HT-29 (cell line): ENCODE measurements around the gene CREB5. TPM values are rescaled to one million over a fixed set of nuclear protein-coding genes. Genes with fewer than 3 reads are reported as not detected.

Experiments used
- DNase-seq: peaks from one replicate; pipeline ENCODE4 v3.0.0-alpha.2; 2015; ENCODE audit warnings: low spot score
- total RNA-seq: library from RNA; depleted of rRNA; stranded (reverse); fragments of >200 nt; shearing (Covaris generic); gene quantifications from 2 replicates; pipeline ENCODE4 v1.2.3, GENCODE V29; 2014

The CREB5 gene
- total RNA-seq, 1 experiment from 2014 or later: 0.28 TPM

GRCh38 chr7:28407651-28408050, 4.7 kb upstream of the CREB5 start:
- no peak for DNase-seq

DNA sequence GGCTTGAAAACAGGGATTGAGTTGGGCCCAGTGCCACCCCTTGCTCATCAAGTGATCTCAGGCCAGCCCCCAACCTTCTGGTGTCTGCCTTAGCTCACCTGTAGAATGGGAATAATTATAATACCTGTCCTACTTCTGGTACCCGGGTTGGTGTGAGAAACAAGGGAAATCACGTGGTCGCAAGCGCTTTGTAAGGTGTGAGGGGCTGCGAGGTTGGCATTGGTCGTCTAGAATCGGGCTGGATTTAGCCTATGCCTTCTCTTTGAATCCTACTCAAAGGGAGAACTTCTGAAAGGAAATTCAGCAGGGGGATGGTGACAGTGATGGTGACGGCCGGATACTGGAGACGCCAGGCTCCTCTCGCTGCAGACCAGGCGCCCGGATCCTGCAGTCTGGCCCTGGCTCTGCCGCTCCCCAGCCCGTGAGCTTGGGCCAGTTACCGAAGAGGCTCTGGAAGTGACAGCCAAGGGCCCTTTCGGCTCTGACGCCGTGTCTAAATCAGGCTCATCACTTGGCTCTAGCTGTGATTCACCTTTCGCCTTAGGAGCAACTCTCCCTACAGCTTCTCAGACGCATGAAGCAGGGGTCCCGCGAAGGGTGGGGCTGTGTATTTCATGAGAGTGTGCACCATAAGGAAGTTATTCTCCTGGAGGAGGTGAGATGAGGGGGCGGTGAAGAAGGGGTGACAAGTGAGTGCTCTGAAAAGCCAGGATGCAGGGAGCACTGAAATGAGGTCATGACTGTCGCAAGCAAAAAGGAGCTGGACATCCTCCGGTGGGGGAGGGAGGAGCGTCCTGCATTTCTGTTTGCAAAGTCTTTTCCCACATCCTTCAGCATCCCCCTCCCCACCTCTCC, 4.0 kb upstream of the CREB5 start:
- DNase-seq: no peak

GRCh38 chr7:28408960-28409715, 3.2 kb upstream of the CREB5 start:
- DNase-seq: peak; percentile 30

- DNase-seq: no peak
Measured at GRCh38 chr7:28409716-28410627, 2.3 kb upstream of the CREB5 start.

- no peak for DNase-seq
Measured at GRCh38 chr7:28410628-28411531, 1.4 kb upstream of the CREB5 start.

DNA sequence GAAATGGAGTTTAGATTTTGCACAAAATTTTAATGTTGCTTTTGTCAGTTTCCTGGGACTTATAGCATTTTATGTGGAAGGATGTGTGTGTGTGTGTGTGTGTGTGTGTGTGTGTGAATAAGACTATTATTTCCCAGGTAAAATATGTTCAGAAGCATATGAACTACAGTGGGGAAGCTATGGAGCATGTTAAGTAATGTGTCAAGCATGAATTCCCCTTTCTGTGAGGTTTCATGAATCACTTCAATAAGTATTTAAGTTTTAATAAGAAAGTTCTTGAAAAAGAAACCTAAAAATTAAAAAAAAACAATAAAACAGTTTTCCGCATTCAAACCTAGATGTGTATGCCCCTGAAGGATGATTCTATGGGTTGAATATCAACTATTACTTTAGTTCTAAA, 693 bp downstream of the CREB5 start:
- no peak for DNase-seq

GRCh38 chr7:28414453-28414852, 2.1 kb downstream of the CREB5 start:
- no peak for DNase-seq

DNA sequence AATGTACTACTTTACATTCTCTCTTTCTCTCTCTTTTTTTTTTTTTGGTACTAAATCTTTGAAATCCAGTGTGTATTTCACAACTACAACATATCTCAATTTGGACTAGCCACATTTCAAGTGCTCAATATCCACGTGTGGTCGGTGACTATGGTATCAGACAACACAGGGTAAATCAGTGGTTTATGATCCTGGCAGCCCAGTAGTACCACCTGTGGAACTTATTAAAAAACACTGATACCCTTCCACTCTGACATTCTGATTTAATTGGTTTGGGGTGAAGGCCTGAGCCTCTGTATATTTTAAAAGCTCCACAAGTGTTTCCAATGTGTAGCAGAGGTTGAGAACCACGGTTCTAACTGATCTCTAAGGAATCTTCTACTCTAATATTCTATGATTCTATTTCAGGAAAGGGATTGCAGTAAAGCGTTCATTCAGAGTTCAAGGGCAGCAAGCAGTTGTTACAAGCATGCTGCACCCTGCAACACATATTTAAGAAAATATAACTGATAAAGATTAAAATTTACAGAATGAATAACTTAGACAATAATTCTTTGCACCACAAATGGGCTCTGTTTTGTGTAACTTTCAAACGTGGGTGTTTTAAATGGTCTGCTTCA, 5.1 kb downstream of the CREB5 start:
- DNase-seq: no peak

DNA sequence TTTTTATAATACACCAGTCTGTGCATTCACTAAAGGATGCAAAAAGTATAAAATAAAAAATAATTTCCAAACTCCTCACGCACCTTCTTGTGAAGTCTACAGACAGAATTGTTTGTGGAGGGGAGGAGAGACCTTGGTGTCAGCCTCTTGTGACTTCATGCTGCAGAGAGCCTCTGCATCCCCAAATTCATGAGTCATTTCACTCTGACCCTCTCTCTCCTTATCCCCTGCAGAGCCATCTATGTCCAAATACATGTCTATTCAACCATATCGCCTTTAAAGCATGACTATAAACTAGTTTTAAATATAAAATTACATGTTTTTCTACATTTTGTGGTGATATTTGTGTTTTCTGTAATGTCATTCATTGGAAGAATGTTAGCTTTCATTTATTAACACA, 6.0 kb downstream of the CREB5 start:
- no peak for DNase-seq

DNA sequence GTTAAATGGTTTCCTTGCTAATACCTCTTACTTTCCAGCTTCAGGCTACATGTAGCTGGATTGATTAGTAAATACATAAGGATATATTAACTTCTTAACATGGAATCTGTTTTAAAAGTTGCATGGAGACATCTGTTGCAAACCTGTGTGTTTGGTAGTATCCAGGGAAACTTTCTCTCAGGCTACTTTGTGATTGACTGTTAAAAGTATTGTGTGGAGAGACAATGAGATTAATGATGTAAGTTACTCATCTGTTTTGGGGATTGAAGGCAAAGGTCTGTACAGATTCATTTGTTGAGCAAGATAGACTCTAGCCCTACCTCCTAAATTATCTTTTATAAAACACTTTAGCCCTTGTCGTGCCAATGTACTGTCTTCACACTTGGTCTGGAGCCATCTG, 6.6 kb downstream of the CREB5 start:
- DNase-seq: no peak

- DNase-seq: no peak
Measured at GRCh38 chr7:28419716-28420115, 7.4 kb downstream of the CREB5 start.

DNA sequence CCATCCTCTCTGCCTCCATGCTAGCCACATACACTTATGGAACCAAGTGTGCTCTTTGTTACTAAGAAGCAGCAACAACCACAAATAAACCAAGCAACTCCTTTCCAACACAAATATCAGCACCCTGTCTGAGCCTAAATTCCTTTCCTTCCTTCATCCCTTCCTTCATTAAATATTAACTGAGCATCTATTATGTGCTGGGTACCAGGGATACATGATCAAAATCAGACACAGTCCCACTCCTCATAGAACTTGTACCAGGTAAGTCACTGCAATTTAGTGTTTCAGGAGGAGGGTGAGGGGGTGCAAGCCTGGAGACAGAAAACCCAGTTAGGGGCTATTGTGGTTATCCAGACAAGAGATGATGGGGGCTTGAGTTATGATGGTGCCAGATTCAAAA, 10.8 kb downstream of the CREB5 start:
- no peak for DNase-seq

- no peak for DNase-seq
Measured at GRCh38 chr7:28423918-28424514, 11.7 kb downstream of the CREB5 start.

DNA sequence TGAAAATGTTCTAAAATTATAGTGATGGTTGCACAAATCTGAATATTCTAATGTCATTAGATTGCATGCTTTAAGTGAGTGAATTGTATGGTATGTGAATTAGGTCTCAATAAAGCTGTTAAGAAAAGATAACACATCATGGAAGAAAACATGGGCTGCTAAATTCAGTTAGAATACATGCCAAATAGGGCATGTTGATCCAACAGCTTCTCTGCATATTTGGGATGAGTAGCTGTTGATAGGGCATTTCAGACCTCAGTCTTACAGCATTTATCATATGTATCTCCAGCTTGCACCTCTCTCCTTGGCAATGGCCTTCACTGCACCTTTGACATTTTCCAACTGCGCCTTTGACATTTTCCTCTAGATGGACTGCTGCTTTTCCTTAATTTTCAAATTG, 13.2 kb downstream of the CREB5 start:
- no peak for DNase-seq

GRCh38 chr7:28427236-28427635, 14.9 kb downstream of the CREB5 start:
- DNase-seq: no peak

DNA sequence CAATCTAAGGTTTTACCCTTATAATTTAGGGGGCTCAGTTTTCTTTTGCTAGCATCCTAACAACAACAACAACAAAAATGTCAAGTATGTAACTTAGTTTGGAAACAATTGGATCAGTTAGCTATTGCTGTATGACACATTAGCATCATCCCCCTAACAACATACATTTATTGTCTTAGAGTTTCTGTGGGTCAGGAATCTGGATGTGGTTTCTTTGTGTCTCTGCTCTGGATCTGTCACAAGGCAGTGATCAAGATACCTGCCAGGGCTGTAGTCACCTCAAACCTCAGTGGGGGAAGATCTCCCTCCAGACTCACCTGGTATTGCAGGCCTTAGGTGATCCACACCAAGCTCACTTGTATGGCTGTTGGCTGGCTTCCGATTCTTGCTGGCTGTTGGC, 18.3 kb downstream of the CREB5 start:
- no peak for DNase-seq

DNA sequence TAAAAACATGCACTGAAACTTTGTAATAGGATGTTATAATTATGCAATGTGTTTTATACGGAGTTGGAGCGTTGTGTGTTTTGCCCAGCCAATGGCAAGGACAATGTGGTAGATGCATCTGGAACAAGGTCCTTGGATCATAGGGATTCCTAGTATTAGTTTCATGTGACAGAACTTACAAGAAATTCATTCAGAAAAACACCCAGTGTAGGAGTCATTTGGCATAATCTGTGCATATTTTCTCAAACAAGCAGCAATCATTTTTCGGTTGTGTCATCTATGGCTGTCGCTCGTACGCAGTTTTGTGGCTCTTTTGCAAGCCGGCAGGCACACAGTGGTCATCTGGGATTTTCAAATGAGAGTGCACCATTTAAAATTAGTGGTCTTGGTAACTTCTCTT, 19.8 kb downstream of the CREB5 start:
- no peak for DNase-seq

DNA sequence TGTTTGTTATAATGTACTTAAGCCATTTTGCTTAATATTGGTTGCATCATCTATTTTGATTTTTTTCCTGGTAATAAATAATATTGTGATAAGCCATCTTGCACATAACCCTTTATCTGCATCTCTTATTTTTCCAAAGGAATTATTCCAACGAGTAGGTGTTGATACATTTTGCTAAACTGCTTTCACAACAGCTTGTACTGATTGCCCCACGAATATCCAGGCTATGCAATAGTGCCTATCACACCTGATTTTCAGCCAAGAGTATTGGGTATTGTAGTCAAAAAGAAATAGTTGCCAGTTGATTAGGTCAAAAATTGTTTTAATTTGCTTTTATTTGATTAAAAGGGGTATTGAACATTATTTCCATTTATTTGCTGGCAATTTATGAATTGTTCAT, 20.7 kb downstream of the CREB5 start:
- no peak for DNase-seq

- peak; percentile 5 for DNase-seq
Measured at GRCh38 chr7:28433699-28434219, 21.4 kb downstream of the CREB5 start.

- DNase-seq: no peak
Measured at GRCh38 chr7:28434510-28434909, 22.2 kb downstream of the CREB5 start.
